Measurements from ENCODE around the gene ZNF529.

Gene ZNF529

DNA sequence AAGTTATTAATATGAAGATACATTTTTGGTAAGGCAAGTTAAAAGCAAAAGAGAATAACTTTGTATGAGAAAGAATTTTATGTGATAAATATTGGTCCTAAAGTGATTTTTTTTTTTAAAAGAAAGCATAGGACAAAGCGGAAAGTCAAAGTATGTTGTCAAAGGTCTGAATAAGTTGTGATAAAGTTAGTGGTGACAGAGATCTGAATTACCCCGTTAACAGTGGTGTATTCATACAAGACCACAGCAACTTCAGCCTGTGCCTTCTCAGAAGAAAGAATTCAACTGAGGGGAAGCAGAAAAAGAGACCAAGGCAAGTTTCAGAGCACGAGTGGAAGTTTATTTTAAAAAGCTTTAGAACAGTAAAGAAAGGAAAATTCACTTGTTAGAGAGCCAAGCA is 64.8 kb downstream of the ZNF529 start:
- no peak for DNase-seq (ENCODE audit: low spot score)

DNA sequence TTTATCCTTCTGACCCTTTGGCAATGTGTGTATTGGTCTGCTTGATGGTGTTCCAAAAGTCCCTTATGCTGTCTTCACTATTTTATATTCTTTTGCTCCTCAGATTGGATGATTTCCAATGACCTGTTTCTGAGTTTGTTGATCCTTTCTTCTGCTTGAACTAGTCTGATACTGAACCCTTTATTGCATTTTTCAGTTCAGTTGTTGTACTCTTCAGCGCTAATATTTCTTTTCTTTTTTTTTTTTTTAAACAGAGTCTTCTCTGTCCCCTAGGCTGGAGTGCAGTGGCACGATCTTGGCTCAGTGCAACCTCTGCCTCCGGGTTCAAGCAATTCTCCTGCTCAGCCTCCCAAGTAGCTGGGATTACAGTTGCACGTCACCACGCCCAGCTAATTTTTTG is 71.1 kb downstream of the ZNF529 start:
- no peak for DNase-seq (ENCODE audit: low spot score)

DNA sequence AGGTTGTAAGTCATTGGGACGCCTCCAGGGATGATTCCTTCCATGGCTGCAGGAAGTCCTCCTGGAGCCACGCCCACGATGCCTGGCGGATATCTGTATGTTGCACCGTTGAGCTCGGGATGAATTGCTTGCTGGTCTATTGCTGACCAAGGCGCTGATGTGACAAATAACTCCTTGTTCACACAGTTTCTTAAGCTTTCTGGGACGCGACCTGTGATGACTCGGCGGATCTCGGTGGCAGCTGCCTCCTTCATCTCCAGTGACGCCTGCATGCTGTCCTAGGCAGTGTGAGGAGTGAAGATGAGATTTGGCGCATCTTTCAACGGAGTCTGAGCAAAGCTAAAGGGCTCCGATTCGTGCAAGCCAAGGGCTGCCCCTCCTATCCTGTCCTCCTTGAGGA is 76.1 kb downstream of the ZNF529 start:
- no peak for DNase-seq (ENCODE audit: low spot score)

Data from left forelimb (tissue), 1 donor.